ENCODE measurements around the gene CELSR1. TPM values are rescaled to one million over a fixed set of nuclear protein-coding genes. Genes with fewer than 3 reads are reported as not detected.

CELSR1 gene
- total RNA-seq, 2 experiments from 2014 or later = 3.7 to 5.2 TPM

DNA sequence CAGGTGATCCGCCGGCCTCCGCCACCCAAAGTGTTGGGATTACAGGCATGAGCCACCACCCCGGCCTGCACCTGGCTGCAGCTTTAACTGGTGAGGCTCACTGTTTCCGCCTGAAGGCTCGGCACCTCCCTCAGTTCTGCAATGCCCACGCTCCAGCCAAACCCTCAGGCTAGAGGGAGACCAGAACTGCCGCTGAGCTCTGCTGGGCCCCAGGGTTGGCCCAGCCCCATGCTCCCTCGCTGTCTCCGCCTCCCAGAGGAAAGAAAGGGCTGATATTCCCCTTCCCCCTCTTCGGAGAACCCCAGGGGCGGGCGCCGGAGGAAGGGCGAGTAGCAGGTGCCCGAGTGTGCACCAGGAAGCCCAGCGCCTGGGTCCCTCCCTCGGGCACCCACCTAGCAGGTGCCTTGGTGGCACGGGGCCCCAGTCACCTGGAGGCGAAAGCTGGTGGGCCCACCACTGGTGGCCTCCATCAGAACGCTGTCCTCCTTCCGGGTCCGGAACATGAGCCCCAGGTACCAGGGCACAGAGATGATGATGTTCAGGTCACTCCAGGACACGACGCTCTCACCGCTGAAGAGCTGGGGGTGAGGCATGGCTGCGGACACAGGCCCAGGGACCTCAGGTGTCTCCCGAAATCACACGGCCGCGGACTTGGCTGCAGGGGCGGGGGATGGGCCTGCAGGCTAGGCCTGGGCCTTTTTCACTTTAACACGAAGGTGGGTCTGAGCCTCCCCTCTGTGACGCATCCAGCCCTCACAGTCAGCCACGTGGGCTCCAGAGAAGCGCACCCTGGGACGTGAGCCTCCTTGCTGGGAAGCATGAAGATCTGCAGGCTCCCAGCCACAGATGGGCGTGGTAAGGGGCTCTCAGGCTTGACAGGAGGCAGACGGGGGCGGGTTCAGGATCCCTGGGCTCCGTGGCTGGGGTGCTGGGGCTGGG, 128.6 kb downstream of the CELSR1 start:
- H3K4me1 ChIP-seq (ENCODE audit: insufficient read depth, low read length, poor library complexity, severe bottlenecking) = no peaks in the 10 kb centered on the region
- ChIA-PET CTCF (ENCODE audit: unreplicated experiment) (no interaction called here), POLR2A (interaction anchor here (0.6 kb wide), 1 partner anchor 34 kb away, joined by 3 read pairs; no protein-coding TSS in a partner anchor)
- H2AFZ ChIP-seq (ENCODE audit: low read length) = no peak overlapping the region
- intact Hi-C loops (cut with micrococcal nuclease; ENCODE audit: unreplicated experiment) = no loop called here
- TF ChIP-seq, protein P1, sequence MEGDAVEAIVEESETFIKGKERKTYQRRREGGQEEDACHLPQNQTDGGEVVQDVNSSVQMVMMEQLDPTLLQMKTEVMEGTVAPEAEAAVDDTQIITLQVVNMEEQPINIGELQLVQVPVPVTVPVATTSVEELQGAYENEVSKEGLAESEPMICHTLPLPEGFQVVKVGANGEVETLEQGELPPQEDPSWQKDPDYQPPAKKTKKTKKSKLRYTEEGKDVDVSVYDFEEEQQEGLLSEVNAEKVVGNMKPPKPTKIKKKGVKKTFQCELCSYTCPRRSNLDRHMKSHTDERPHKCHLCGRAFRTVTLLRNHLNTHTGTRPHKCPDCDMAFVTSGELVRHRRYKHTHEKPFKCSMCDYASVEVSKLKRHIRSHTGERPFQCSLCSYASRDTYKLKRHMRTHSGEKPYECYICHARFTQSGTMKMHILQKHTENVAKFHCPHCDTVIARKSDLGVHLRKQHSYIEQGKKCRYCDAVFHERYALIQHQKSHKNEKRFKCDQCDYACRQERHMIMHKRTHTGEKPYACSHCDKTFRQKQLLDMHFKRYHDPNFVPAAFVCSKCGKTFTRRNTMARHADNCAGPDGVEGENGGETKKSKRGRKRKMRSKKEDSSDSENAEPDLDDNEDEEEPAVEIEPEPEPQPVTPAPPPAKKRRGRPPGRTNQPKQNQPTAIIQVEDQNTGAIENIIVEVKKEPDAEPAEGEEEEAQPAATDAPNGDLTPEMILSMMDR (conservative IDR thresholded peaks at IDR 0.05; ENCODE audit: low read length) = no peak
- no peak for TF ChIP-seq EZH2phosphoT487 (IDR thresholded peaks at IDR 0.05; ENCODE audit: borderline replicate concordance, low read depth, low read length)
- H3K4me2 ChIP-seq (ENCODE audit: low read length) = no peak overlapping the region
- no peaks in the 10 kb centered on the region for H3K9me2 ChIP-seq (ENCODE audit: insufficient read depth, low read length)
- BruUV-seq (replicated peaks) = no TSS peak
- H4K20me1 ChIP-seq (ENCODE audit: insufficient read depth, low read length) = no peaks in the 10 kb centered on the region
- no peak overlapping the region for H3K27ac ChIP-seq (ENCODE audit: low read depth, low read length, poor library complexity, severe bottlenecking)
- H3K79me2 ChIP-seq (ENCODE audit: insufficient read depth, low read depth, low read length) = no peaks in the 10 kb centered on the region
- DNase-seq (ENCODE audit: low spot score) = no peak
- no peaks in the 10 kb centered on the region for H3K9me3 ChIP-seq (ENCODE audit: low read length)
- no peaks in the 10 kb centered on the region for H3K36me3 ChIP-seq (ENCODE audit: insufficient read depth, low read length)
- H3K4me3 ChIP-seq (ENCODE audit: low read depth, low read length, poor library complexity, severe bottlenecking) = no peak overlapping the region

DNA sequence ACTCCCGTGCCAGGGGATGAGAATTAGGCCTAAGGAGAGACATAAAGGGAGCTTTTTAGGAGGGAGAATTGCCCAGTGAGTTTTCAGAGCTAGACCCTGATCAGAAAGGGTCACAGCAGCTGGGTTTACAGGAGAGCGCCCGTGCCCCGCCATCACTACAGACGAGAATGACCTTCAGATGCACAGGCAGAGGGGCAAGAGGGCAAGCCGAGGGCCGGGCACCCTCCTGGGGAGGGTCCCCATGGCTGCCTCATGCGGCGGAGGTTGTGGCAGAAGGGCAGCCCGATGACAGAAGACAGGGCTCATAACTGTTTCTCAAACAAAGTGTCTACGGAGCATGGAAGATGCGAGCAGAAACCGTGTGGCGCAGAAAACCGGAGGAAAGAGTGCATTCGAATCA, 129.7 kb downstream of the CELSR1 start:
- no peak overlapping the region for H3K27ac ChIP-seq (ENCODE audit: low read depth, low read length, poor library complexity, severe bottlenecking)
- TF ChIP-seq, protein P1 (conservative IDR thresholded peaks at IDR 0.05; ENCODE audit: low read length) = no peak
- no peak for TF ChIP-seq EZH2phosphoT487 (IDR thresholded peaks at IDR 0.05; ENCODE audit: borderline replicate concordance, low read depth, low read length)
- no TSS peak for BruUV-seq (replicated peaks)
- no peak overlapping the region for H2AFZ ChIP-seq (ENCODE audit: low read length)
- no peaks in the 10 kb centered on the region for H3K9me3 ChIP-seq (ENCODE audit: low read length)
- intact Hi-C loops (cut with micrococcal nuclease; ENCODE audit: unreplicated experiment) = no loop called here
- no peak overlapping the region for H3K4me2 ChIP-seq (ENCODE audit: low read length)
- DNase-seq (ENCODE audit: low spot score) = no peak
- POLR2A ChIA-PET = no interaction called here
- no peaks in the 10 kb centered on the region for H3K4me1 ChIP-seq (ENCODE audit: insufficient read depth, low read length, poor library complexity, severe bottlenecking)
- CTCF ChIA-PET (ENCODE audit: unreplicated experiment) = no interaction called here
- H4K20me1 ChIP-seq (ENCODE audit: insufficient read depth, low read length) = no peaks in the 10 kb centered on the region
- no peaks in the 10 kb centered on the region for H3K79me2 ChIP-seq (ENCODE audit: insufficient read depth, low read depth, low read length)
- H3K4me3 ChIP-seq (ENCODE audit: low read depth, low read length, poor library complexity, severe bottlenecking) = no peak overlapping the region
- H3K36me3 ChIP-seq (ENCODE audit: insufficient read depth, low read length) = no peaks in the 10 kb centered on the region
- no peaks in the 10 kb centered on the region for H3K9me2 ChIP-seq (ENCODE audit: insufficient read depth, low read length)

DNA sequence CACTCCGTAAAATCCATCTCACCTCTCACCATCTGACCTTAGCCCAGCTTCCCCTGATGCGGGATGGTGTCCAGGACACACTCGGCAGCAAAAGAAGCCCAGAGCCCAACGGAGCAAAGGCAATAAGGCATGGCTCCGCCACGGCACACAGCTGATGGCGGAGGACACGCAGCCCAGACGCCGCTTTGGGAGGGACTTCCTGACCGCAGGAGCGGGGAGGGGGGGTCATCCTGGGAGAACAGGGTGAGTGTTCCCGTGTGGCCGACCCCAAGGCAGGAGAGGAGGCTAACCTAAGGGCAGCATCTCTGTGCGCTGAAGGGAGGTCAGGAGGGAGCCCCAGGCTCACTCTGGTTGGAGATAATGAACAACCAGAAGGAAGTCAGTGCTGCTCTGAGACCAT, 130.6 kb downstream of the CELSR1 start:
- BruUV-seq (replicated peaks) = no TSS peak
- POLR2A ChIA-PET = no interaction called here

More for the DNA sequence above, 130.6 kb downstream of the CELSR1 start:
- no peak for DNase-seq (ENCODE audit: low spot score)
- CTCF ChIA-PET (ENCODE audit: unreplicated experiment) = no interaction called here
- no peaks in the 10 kb centered on the region for H3K36me3 ChIP-seq (ENCODE audit: insufficient read depth, low read length)
- H4K20me1 ChIP-seq (ENCODE audit: insufficient read depth, low read length) = no peaks in the 10 kb centered on the region
- no peaks in the 10 kb centered on the region for H3K4me1 ChIP-seq (ENCODE audit: insufficient read depth, low read length, poor library complexity, severe bottlenecking)
- no peak overlapping the region for H3K4me2 ChIP-seq (ENCODE audit: low read length)
- no peak overlapping the region for H2AFZ ChIP-seq (ENCODE audit: low read length)
- no peak overlapping the region for H3K27ac ChIP-seq (ENCODE audit: low read depth, low read length, poor library complexity, severe bottlenecking)
- H3K9me3 ChIP-seq (ENCODE audit: low read length) = no peaks in the 10 kb centered on the region
- intact Hi-C loops (cut with micrococcal nuclease; ENCODE audit: unreplicated experiment) = no loop called here
- no peak overlapping the region for H3K4me3 ChIP-seq (ENCODE audit: low read depth, low read length, poor library complexity, severe bottlenecking)
- no peaks in the 10 kb centered on the region for H3K9me2 ChIP-seq (ENCODE audit: insufficient read depth, low read length)
- TF ChIP-seq, protein P1 (conservative IDR thresholded peaks at IDR 0.05; ENCODE audit: low read length) = no peak
- TF ChIP-seq EZH2phosphoT487 (IDR thresholded peaks at IDR 0.05; ENCODE audit: borderline replicate concordance, low read depth, low read length) = no peak
- H3K79me2 ChIP-seq (ENCODE audit: insufficient read depth, low read depth, low read length) = no peaks in the 10 kb centered on the region

Data from OCI-LY7 (cell line).